AG09309 (cell line): Measurements from ENCODE around the gene IMP4.

ENCODE experiments used
- DNase-seq: peaks from one replicate; pipeline ENCODE4 v3.0.0-alpha.2; 2010; ENCODE audit warnings: low read depth
- H3K4me3 ChIP-seq: 2 replicates; pipeline ENCODE4 v1.5.1; 2011; ENCODE audit warnings: mild to moderate bottlenecking, low read depth, low read length, moderate library complexity; ENCODE audit not compliant: control insufficient read depth
- CTCF ChIP-seq: IDR thresholded peaks from 2 replicates; pipeline ENCODE4 v1.5.1; 2011; ENCODE audit warnings: mild to moderate bottlenecking, low read depth, low read length, inconsistent platforms; ENCODE audit not compliant: insufficient read depth, control insufficient read depth; ENCODE audit errors: missing control alignments

Gene IMP4

GRCh38 chr2:130391872-130392670 lies 49.4 kb downstream of the IMP4 start:
- TF ChIP-seq CTCF, result no peak
- peak overlapping the region; percentile 76 for H3K4me3 ChIP-seq
- no peak for DNase-seq

- no peak overlapping the region for H3K4me3 ChIP-seq
- no peak for DNase-seq
- no peak for TF ChIP-seq CTCF
Measured at GRCh38 chr2:130393318-130393910, 50.7 kb downstream of the IMP4 start.
